ENCODE results near the gene NTF3.

GRCh38 chr12:5461966-5462365, 30.1 kb downstream of the NTF3 start:
- no peak for TF ChIP-seq POLR2A (IDR thresholded peaks at IDR 0.05)
- TF ChIP-seq CTCF (IDR thresholded peaks at IDR 0.05): no peak
- TF ChIP-seq EP300 (IDR thresholded peaks at IDR 0.05): no peak
